Muscle of arm (tissue), 12 donors: Measurements from ENCODE around the gene NCAPD2. TPM values are rescaled to one million over a fixed set of nuclear protein-coding genes. Genes with fewer than 3 reads are reported as not detected.

ENCODE experiments used
- DNase-seq: peaks from one replicate; pipeline ENCODE4 v3.0.0-alpha.2; 2013
- polyA plus RNA-seq, 12 donors: library from polyadenylated mRNA; unstranded; fragments of 120-200 nt; gene quantifications; one replicate each; pipeline ENCODE4 v1.2.1, GENCODE V29; 2013; ENCODE audit not compliant: insufficient read length in 12 of 12

NCAPD2 gene
- polyA plus RNA-seq, 12 donors = 28.7 to 53.7 (median 41.5) TPM; not detected in 1

DNA sequence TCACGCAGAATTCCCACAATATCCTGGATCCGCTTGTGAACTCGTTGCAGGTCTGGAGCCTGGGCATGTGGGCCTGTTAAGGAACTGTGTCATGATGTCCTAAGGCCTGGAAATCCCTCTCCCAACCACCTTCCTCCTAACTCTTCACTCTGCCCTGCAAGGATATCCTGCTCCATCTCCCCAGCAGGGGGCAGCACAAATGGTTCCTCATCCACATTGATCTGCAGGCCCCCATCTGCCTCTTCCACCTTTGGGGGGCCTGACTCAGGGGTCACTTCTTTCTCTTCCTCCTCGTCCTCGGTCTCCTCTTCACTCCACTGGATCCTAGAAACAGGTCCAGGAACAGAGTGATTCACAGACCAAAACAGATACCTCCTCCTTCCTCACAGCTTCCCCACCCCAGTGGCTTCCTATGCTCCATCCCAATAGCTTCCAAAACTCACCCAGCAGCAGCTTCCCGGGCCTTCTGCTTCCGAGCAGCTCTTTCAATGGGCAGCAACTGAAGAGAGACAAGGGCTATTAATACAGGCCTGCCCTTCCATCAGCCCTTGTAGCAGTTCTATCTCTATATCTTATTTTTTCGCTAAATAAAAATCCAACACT is 69.6 kb downstream of the NCAPD2 start:
- DNase-seq = no peak

DNA sequence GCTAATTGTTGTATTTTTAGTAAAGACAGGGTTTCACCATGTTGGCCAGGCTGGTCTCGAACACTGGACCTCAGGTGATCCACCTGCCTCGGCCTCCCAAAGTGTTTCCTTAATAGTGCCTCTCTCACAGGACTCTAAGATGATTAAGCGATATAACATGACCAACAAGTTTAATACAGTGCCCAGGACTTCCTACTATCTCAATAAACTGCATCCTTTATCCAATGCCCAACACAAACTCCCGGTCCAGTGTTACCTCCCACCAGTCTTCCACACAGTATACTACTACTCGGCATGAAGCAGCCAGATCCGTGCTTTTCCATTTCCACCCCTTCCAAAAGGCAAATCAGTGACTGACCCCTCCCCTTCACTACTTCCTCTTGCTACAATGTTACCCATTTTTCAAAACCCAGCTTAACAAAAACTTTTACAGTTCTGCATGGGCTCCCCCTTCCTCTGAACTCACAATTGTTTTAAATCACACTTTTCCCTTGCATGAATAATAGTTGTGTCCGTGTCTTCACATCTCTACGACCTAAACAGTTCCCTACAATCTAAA is 73.3 kb downstream of the NCAPD2 start:
- no peak for DNase-seq

GRCh38 chr12:6569312-6569711 is 75.4 kb downstream of the NCAPD2 start:
- no peak for DNase-seq

DNA sequence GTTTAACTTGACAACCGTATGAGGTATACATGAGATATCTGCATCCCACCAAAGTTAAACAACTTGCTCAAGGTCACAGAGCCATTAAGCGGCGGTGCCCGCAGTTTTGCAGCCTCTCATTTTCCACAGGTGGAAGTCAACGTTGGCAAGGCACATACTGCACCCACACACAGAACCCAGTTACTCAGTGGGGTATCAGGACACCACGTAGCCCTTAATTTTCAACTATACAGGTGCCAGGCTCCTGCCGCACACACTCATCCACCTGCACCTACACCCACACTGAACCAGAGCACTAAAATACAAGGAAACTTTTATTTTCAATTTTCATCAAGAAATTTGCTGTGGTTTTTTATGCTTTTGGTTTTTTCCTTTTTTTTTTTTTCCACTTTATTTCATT is 75.9 kb downstream of the NCAPD2 start:
- DNase-seq = no peak

DNA sequence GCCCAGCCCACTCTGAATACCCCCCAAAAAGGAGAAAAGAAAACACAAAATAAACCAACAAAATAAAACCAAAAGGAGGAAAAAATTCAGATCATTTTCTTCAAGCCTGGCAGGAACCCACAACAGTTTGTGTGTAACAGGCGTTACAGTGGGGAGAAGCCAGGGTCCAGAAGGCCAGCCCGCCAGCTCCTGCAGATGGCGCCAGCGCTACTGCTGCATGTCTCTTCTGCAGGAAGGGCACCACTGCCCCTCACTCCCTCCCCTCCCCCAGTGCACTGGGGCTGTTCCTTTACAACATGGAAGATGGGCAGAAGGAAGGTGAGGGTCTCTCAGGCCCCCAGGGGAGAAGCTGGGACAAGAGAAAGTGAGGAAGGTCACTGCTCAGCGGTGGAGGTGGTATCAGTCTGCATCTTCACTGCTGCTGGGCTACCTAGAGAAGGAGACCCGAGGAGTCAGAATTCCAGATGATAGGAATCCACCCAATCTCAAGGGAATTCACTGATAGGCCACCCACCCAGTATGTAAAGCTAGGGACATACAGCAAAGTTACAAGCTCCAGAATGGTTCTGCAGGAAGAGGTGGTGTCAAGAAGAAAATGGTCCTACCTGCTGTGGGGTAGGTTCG is 76.5 kb downstream of the NCAPD2 start:
- no peak for DNase-seq

GRCh38 chr12:6573001-6573400 is 79.1 kb downstream of the NCAPD2 start:
- DNase-seq = no peak

DNA sequence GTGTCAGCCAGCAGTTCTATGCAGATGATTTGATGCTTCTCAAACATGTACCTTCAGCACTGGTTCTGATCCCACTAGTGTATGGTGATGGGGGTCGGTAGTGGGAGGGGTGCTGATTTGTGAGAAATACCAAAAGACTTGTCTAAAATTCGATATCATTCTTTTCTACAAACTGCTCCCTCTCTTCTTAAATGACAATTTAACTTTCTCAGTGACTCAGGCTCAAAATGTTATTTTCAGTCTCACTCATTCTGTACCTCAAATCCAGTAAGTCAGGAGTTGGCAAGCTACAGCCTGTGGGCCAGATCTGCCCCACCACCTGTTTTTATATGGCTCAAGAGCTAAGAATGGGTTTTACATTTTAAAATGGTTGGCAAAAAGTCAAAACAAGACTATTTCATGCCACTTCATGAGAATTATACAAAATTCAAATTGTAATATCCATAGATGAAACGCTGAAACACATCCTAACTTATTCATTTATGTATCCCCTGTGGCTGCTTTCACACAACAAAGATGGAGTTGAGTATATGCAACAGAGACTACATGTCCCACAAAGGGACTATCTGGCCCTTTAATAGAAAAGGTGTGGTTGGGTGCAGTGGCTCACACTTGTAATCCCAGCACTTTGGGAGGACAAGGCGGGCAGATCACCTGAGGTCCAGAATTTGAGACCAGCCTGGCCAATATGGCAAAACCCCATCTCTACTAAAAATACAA is 80.8 kb downstream of the NCAPD2 start:
- DNase-seq = no peak

GRCh38 chr12:6575648-6576047 is 81.7 kb downstream of the NCAPD2 start:
- DNase-seq = no peak

Other genes with a start within 250 kb of the NCAPD2 start
- 1 to 10 TPM in 6 of 12 donors, under 1 TPM in 4, not detected in 2; 0.36 to 5.3 (median 1.1) TPM for gene PLEKHG6, start 183.4 kb upstream of the NCAPD2 start, polyA plus RNA-seq
- gene TNFRSF1A, start 152.0 kb upstream of the NCAPD2 start, polyA plus RNA-seq = 100 to 1,000 TPM in 1 of 12 donors, 10 to 100 TPM in 10, not detected in 1; 58.7 to 132 (median 70.6) TPM
- 1 to 10 TPM in 2 of 12 donors, under 1 TPM in 6, not detected in 4; 0.23 to 9.9 (median 0.51) TPM for gene SCNN1A, start 118.5 kb upstream of the NCAPD2 start, polyA plus RNA-seq
- gene LTBR, start 109.9 kb upstream of the NCAPD2 start, polyA plus RNA-seq = 10 to 100 TPM in 11 of 12 donors, not detected in 1; 25.8 to 65.1 (median 37.9) TPM
- gene CD27, start 49.1 kb upstream of the NCAPD2 start, polyA plus RNA-seq = 1 to 10 TPM in 4 of 12 donors, under 1 TPM in 5, not detected in 3; 0.54 to 3.3 (median 0.96) TPM
- 10 to 100 TPM in 2 of 12 donors, 1 to 10 TPM in 8, not detected in 2; 5.0 to 15.8 (median 8.7) TPM for gene TAPBPL, start 42.1 kb upstream of the NCAPD2 start, polyA plus RNA-seq
- gene VAMP1, start 23.4 kb upstream of the NCAPD2 start, polyA plus RNA-seq = 10 to 100 TPM in 6 of 12 donors, 1 to 10 TPM in 5, not detected in 1; 6.9 to 25.7 (median 11.9) TPM
- 100 to 1,000 TPM in 11 of 12 donors, not detected in 1; 104 to 178 (median 131) TPM for gene MRPL51, start 840 bp upstream of the NCAPD2 start, polyA plus RNA-seq
- gene GAPDH, start 40.4 kb downstream of the NCAPD2 start, polyA plus RNA-seq = 1,000 to 10,000 TPM in 11 of 12 donors, 100 to 1,000 TPM in 1; 984 to 5,913 (median 3,885) TPM
- gene IFFO1, start 61.9 kb downstream of the NCAPD2 start, polyA plus RNA-seq = 10 to 100 TPM in 11 of 12 donors, not detected in 1; 20.7 to 43.6 (median 28.0) TPM
- 10 to 100 TPM in 11 of 12 donors, not detected in 1; 14.9 to 44.6 (median 21.7) TPM for gene NOP2, start 74.2 kb downstream of the NCAPD2 start, polyA plus RNA-seq
- gene CHD4, start 113.3 kb downstream of the NCAPD2 start, polyA plus RNA-seq = 100 to 1,000 TPM; 131 to 406 (median 159) TPM
- gene LPAR5, start 141.9 kb downstream of the NCAPD2 start, polyA plus RNA-seq = 10 to 100 TPM in 1 of 12 donors, 1 to 10 TPM in 7, under 1 TPM in 3, not detected in 1; 0.77 to 16.4 (median 1.3) TPM
- gene ACRBP, start 153.3 kb downstream of the NCAPD2 start, polyA plus RNA-seq = 1 to 10 TPM in 10 of 12 donors, not detected in 2; 1.4 to 5.3 (median 2.7) TPM
- gene ING4, start 169.0 kb downstream of the NCAPD2 start, polyA plus RNA-seq = 100 to 1,000 TPM in 1 of 12 donors, 10 to 100 TPM in 10, not detected in 1; 45.1 to 100 (median 52.8) TPM
- gene ZNF384, start 195.3 kb downstream of the NCAPD2 start, polyA plus RNA-seq = 10 to 100 TPM in 11 of 12 donors, not detected in 1; 41.4 to 79.9 (median 48.8) TPM
- 10 to 100 TPM in 2 of 12 donors, 1 to 10 TPM in 9, not detected in 1; 2.7 to 31.7 (median 4.5) TPM for gene PIANP, start 206.7 kb downstream of the NCAPD2 start, polyA plus RNA-seq
- gene COPS7A, start 229.9 kb downstream of the NCAPD2 start, polyA plus RNA-seq = 10 to 100 TPM in 11 of 12 donors, not detected in 1; 46.9 to 69.7 (median 61.2) TPM